HepG2 (cell line): ENCODE data around the gene SLC16A14. TPM values are rescaled to one million over a fixed set of nuclear protein-coding genes. Genes with fewer than 3 reads are reported as not detected.

ENCODE experiments used
- ATAC-seq: fragments of 200-7000 bp; cut with Tn5 transposase; 3 replicates; pipeline ENCODE4 v1.9.1; 2020; ENCODE audit warnings: mild to moderate bottlenecking, moderate library complexity
- BruUV-seq: library from RNA; stranded (reverse); fragments of 400-500 nt; replicated peaks from 2 replicates; lab custom pipeline; 2021; lab: Mats Ljungman, UMichigan
- CTCF ChIA-PET: fragments of 300-600 bp; formaldehyde crosslinking; extraction: SDS; loops from one replicate; lab custom pipeline; 2021; ENCODE audit warnings: low total read pairs, inconsistent platforms, low intra/inter-chr PET ratio; lab: Yijun Ruan, JAX
- POLR2A ChIA-PET: fragments of 350-600 bp; sonication (Branson Sonifier 250); formaldehyde crosslinking; loops from one replicate; lab custom pipeline; 2020; ENCODE audit warnings: antibody characterized with exemption, inconsistent platforms; lab: Yijun Ruan, JAX
- DNase-seq: peaks from one replicate; pipeline ENCODE4 v3.0.0-alpha.2; 2015; ENCODE audit warnings: low spot score
- FAIRE-seq: peaks from 3 replicates; lab custom pipeline; 2011; peaks lifted over from hg19 to GRCh38; lab: Jason Lieb, UNC
- H2AFZ ChIP-seq: one replicate; pipeline ENCODE4 v1.6.1; 2011; ENCODE audit warnings: low read length, inconsistent platforms
- H3K27ac ChIP-seq: fragments of 300-600 bp; 3 replicates; pipeline ENCODE4 v1.8.0; 2011; ENCODE audit warnings: mixed run types, mild to moderate bottlenecking, mixed read lengths, low read length, inconsistent platforms; ENCODE audit not compliant: insufficient read depth; ENCODE audit errors: extremely low read length
- H3K27me3 ChIP-seq, 2 experiments: fragments of 200-600 bp in 1 of 2; 2 replicates in 1 of 2; 3 replicates in 1 of 2; pipeline versions ENCODE4 v1.6.0 to v1.8.0; 2011; ENCODE audit warnings: low read length in 2 of 2, mild to moderate bottlenecking in 2 of 2, moderate library complexity in 2 of 2, inconsistent platforms in 1 of 2; ENCODE audit not compliant: insufficient read depth in 2 of 2, control insufficient read depth in 1 of 2
- H3K36me3 ChIP-seq, 2 experiments: fragments of 200-600 bp in 1 of 2; replicated peaks in 1 of 2; 2 replicates in 1 of 2; 3 replicates in 1 of 2; pipeline versions ENCODE4 v1.5.1 to v1.8.0; 2011; ENCODE audit warnings: low read length in 2 of 2, inconsistent platforms in 1 of 2; ENCODE audit not compliant: insufficient read depth in 2 of 2, control insufficient read depth in 1 of 2
- H3K4me1 ChIP-seq: 2 replicates; pipeline ENCODE4 v1.5.1; 2012; ENCODE audit warnings: low read length, inconsistent platforms; ENCODE audit not compliant: insufficient read depth
- H3K4me2 ChIP-seq: 2 replicates; pipeline ENCODE4 v1.6.0; 2011; ENCODE audit warnings: low read depth, low read length, inconsistent platforms
- H3K4me3 ChIP-seq, 3 experiments: fragments of 200-600 bp in 1 of 3; sonication (generic), shearing (Covaris generic) in 1 of 3; replicated peaks in 1 of 3; 2 replicates each; pipeline ENCODE4 v1.5.1; 2011 to 2016; ENCODE audit warnings: low read length in 3 of 3, inconsistent platforms in 2 of 3, low read depth in 2 of 3, mild to moderate bottlenecking in 2 of 3, control low read depth in 1 of 3, mixed read lengths in 1 of 3; ENCODE audit not compliant: insufficient read depth in 1 of 3
- H3K79me2 ChIP-seq: one replicate; pipeline ENCODE4 v1.6.1; 2011; ENCODE audit warnings: low read length, inconsistent platforms; ENCODE audit not compliant: insufficient read depth
- H3K9ac ChIP-seq: 2 replicates; pipeline ENCODE4 v1.6.0; 2011; ENCODE audit warnings: mild to moderate bottlenecking, low read depth, low read length, inconsistent platforms; ENCODE audit not compliant: insufficient read depth
- H3K9me3 ChIP-seq: 2 replicates; pipeline ENCODE4 v1.5.1; 2012; ENCODE audit warnings: mild to moderate bottlenecking, low read length
- H4K20me1 ChIP-seq: 2 replicates; pipeline ENCODE4 v1.6.0; 2011; ENCODE audit warnings: inconsistent platforms, mild to moderate bottlenecking, low read length, moderate library complexity; ENCODE audit not compliant: insufficient read depth
- ADNP ChIP-seq: sonication (generic); formaldehyde crosslinking; IDR thresholded peaks from 2 replicates; pipeline ENCODE4 v1.4.0; 2020; ENCODE audit warnings: missing genetic modification reagents
- FIP1L1 ChIP-seq: fragments of 200-400 bp; formaldehyde crosslinking; IDR thresholded peaks from 2 replicates; pipeline ENCODE4 v1.6.1; 2018; ENCODE audit warnings: low read depth, mild to moderate bottlenecking, low read length, moderate library complexity, borderline replicate concordance; ENCODE audit not compliant: insufficient read depth
- HMGXB3 ChIP-seq: sonication (generic); formaldehyde crosslinking; IDR thresholded peaks from 2 replicates; pipeline ENCODE4 v1.4.0; 2020; ENCODE audit warnings: missing genetic modification reagents, borderline replicate concordance
- NFIC ChIP-seq: IDR thresholded peaks from 2 replicates; pipeline ENCODE4 v1.6.1; 2012; ENCODE audit warnings: mild to moderate bottlenecking, low read length, inconsistent platforms
- REST ChIP-seq, 2 experiments: IDR thresholded peaks; 2 replicates each; pipeline ENCODE4 v1.6.1; 2011 to 2012; ENCODE audit warnings: low read length in 2 of 2, borderline replicate concordance in 1 of 2, low read depth in 1 of 2, mild to moderate bottlenecking in 1 of 2, moderate library complexity in 1 of 2
- XBP1 ChIP-seq: sonication (generic); formaldehyde crosslinking; IDR thresholded peaks from 2 replicates; pipeline ENCODE4 v1.5.0; 2020; ENCODE audit warnings: missing genetic modification reagents
- ZFP91 ChIP-seq: sonication (generic); formaldehyde crosslinking; IDR thresholded peaks from 2 replicates; pipeline ENCODE4 v1.9.0; 2022; ENCODE audit warnings: missing genetic modification reagents, mild to moderate bottlenecking, borderline replicate concordance
- ZNF205 ChIP-seq: IDR thresholded peaks from 2 replicates; pipeline ENCODE4 v1.6.1; 2018; ENCODE audit warnings: missing biosample characterization, missing genetic modification reagents
- ZNF362 ChIP-seq: sonication (generic); formaldehyde crosslinking; IDR thresholded peaks from 2 replicates; pipeline ENCODE4 v1.4.0; 2020; ENCODE audit warnings: missing genetic modification reagents, mild to moderate bottlenecking, borderline replicate concordance
- ZNF441 ChIP-seq: sonication (generic); formaldehyde crosslinking; IDR thresholded peaks from 2 replicates; pipeline ENCODE4 v1.7.0; 2021; ENCODE audit warnings: missing genetic modification reagents, borderline replicate concordance
- ZNF572 ChIP-seq: sonication (generic); formaldehyde crosslinking; IDR thresholded peaks from 2 replicates; pipeline ENCODE4 v1.5.1; 2020; ENCODE audit warnings: mild to moderate bottlenecking, missing genetic modification reagents
- ZNF644 ChIP-seq: IDR thresholded peaks from 2 replicates; pipeline ENCODE4 v1.6.1; 2016; ENCODE audit warnings: low read depth
- WGBS: methylation state at CpG from one replicate; pipeline ENCODE4 v1.1.6; 2017; ENCODE audit warnings: low lambda C conversion rate; 5-methylcytosine and 5-hydroxymethylcytosine counted together
- in situ Hi-C: cut with HindIII; loops from 2 replicates; pipeline ENCODE4 v1.10.0; 2017; ENCODE audit warnings: low pct_unique_long_range_greater_than_20kb; ENCODE audit not compliant: extremely low pct_ligation_motif_present
- intact Hi-C: fragments of 100-400 bp; cut with micrococcal nuclease; formaldehyde crosslinking; loops from one replicate; pipeline ENCODE4 v1.10.0; 2022; ENCODE audit not compliant: unreplicated experiment
- polyA plus RNA-seq, 8 experiments: library from polyadenylated mRNA; depleted of rRNA in 3 of 8; stranded (reverse) in 7 of 8; unstranded in 1 of 8; fragments of >200 nt; fragmentation: Illumina TruSeq in 4 of 8; extraction: Trizol in 4 of 8; gene quantifications; 2 replicates each; pipeline versions ENCODE4 v1.2.1 to v1.2.3, GENCODE V29; 2011 to 2016; ENCODE audit warnings: low read depth in 4 of 8, missing spikeins in 1 of 8, mixed read lengths in 1 of 8; ENCODE audit not compliant: insufficient read depth in 1 of 8
- total RNA-seq, 5 experiments: library from RNA; depleted of rRNA; stranded (reverse); fragments of >200 nt; fragmentation: Illumina TruSeq; extraction: Trizol; gene quantifications; 2 replicates each; pipeline ENCODE4 v1.2.3, GENCODE V29; 2016; ENCODE audit warnings: low read depth in 1 of 5
- TF ChIP-seq, protein P1 (sequence below): sonication (generic); formaldehyde crosslinking; IDR thresholded peaks from 2 replicates; pipeline ENCODE4 v1.4.0; 2020; ENCODE audit warnings: mild to moderate bottlenecking, missing genetic modification reagents

The SLC16A14 gene
- total and polyA plus RNA-seq, 2 of the 13 experiments (the other 11 are each of a cell fraction or from before 2014, with no cell fraction given), result 0.05 TPM; not detected in 1

GRCh38 chr2:230097841-230098240 lies 29.1 kb upstream of the SLC16A14 start:
- ATAC-seq (no peak), DNase-seq (no peak), FAIRE-seq (no peak)
- intact Hi-C loops, result no loop called here
- H3K36me3 ChIP-seq, result no peaks in the 10 kb centered on the region
- no peaks in the 10 kb centered on the region for H4K20me1 ChIP-seq
- no peaks in the 10 kb centered on the region for H3K9me3 ChIP-seq
- H3K4me1 ChIP-seq, result no peaks in the 10 kb centered on the region
- H3K4me2 ChIP-seq, result no peak overlapping the region
- ChIA-PET POLR2A (no interaction called here), CTCF (no interaction called here)
- H3K27me3 ChIP-seq, result no peaks in the 10 kb centered on the region
- H3K9ac ChIP-seq, result no peak overlapping the region
- H3K4me3 ChIP-seq, result no peak overlapping the region
- BruUV-seq, result no TSS peak
- in situ Hi-C loops, result no loop called here
- TF ChIP-seq REST (IDR thresholded peaks at IDR 0.05; ENCODE audit: borderline replicate concordance in 1 of 2, low read depth in 1 of 2, low read length in 2 of 2) (no peak), HMGXB3 (CRISPR knock-in tag) (no peak), ZFP91 (CRISPR knock-in tag) (no peak), ZNF644 (CRISPR knock-in tag) (no peak), FIP1L1 (no peak), ADNP (no peak), XBP1 (no peak), ZNF205 (CRISPR knock-in tag) (no peak), ZNF572 (CRISPR knock-in tag) (no peak), ZNF362 (no peak), NFIC (no peak), ZNF441 (no peak)
- TF ChIP-seq, protein P1, sequence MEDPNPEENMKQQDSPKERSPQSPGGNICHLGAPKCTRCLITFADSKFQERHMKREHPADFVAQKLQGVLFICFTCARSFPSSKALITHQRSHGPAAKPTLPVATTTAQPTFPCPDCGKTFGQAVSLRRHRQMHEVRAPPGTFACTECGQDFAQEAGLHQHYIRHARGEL (CRISPR knock-in tag), result no peak
- H2AFZ ChIP-seq, result no peak overlapping the region
- WGBS, result 1% methylated on average over 2 of the region's 2 CpGs
- H3K27ac ChIP-seq, result no peak overlapping the region
- H3K79me2 ChIP-seq, result no peaks in the 10 kb centered on the region
